WI38 (cell line): ENCODE results near the gene RBX1.
"Not testable (repeated sequence)": the region's sequence is repeated elsewhere in the genome, so short reads cannot be mapped to it uniquely, and the experiment has no call there.

ENCODE experiments used
- H3K4me3 ChIP-seq: 2 replicates; pipeline ENCODE4 v1.5.1; 2011; ENCODE audit warnings: low read depth, mild to moderate bottlenecking, control low read depth, low read length
- TF ChIP-seq, protein P1 (sequence below): IDR thresholded peaks from 2 replicates; pipeline ENCODE4 v1.5.1; 2012; ENCODE audit warnings: low read depth, mild to moderate bottlenecking, control low read depth, low read length

Gene RBX1

DNA sequence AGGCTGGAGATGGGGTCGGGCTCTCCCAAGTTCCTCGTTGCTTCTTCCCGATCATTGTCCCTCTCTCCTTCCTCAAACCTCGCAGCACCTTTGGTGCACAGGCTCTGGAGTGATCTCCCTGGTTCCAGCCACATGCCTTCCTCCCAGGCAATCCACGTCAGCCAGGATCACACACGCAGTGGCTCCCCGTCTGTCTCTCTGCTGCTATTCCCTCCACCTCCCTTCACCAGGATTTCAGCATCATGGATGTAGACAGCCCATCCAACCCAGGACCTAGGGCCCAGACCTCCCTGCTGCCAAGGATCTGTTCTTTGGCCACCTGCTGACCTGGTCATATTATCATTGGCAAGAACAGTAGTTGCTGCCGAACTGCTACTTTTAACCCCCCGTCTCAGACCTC, 40.1 kb downstream of the RBX1 start:
- TF ChIP-seq, protein P1, sequence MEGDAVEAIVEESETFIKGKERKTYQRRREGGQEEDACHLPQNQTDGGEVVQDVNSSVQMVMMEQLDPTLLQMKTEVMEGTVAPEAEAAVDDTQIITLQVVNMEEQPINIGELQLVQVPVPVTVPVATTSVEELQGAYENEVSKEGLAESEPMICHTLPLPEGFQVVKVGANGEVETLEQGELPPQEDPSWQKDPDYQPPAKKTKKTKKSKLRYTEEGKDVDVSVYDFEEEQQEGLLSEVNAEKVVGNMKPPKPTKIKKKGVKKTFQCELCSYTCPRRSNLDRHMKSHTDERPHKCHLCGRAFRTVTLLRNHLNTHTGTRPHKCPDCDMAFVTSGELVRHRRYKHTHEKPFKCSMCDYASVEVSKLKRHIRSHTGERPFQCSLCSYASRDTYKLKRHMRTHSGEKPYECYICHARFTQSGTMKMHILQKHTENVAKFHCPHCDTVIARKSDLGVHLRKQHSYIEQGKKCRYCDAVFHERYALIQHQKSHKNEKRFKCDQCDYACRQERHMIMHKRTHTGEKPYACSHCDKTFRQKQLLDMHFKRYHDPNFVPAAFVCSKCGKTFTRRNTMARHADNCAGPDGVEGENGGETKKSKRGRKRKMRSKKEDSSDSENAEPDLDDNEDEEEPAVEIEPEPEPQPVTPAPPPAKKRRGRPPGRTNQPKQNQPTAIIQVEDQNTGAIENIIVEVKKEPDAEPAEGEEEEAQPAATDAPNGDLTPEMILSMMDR, result no peak
- no peak overlapping the region for H3K4me3 ChIP-seq

DNA sequence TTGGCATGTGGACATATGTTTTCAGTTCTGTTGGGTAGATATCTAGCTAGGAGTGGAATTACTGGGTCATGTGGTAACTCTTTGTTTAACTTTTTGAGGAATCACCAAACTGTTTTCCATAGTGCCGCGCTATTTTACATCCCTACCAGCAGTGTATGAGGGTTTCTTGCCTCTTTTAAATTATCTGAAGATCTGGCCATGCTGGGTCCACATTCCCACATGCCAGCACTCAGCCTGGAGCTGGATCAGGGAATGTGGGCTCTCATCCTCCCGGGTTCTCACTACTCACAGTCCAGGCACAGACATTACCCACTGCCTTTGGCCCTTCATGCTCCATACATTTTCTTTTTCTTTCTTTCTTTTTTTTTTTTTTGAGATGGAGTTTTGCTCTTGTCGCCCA, 44.6 kb downstream of the RBX1 start:
- H3K4me3 ChIP-seq, result no peak overlapping the region
- TF ChIP-seq, protein P1, result no peak

DNA sequence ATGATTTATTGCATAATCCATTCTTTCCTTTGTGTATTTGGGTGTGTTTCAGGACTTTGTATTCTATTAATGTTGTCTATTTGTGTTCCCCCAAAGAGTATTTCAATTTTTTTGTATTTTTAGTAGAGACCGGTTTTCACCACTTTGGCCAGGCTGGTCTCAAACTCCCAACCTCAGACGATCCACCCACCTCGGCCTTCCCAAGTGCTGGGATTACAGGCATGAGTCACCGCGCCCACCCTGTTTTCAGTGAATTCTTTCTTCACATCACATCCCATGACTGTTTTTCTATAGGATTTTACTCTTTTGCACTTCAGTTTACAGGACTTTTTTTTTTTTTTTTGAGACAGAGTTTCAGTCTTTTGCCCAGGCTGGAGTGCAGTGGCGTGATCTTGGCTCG, 46.3 kb downstream of the RBX1 start:
- no peak overlapping the region for H3K4me3 ChIP-seq
- TF ChIP-seq, protein P1, result no peak

DNA sequence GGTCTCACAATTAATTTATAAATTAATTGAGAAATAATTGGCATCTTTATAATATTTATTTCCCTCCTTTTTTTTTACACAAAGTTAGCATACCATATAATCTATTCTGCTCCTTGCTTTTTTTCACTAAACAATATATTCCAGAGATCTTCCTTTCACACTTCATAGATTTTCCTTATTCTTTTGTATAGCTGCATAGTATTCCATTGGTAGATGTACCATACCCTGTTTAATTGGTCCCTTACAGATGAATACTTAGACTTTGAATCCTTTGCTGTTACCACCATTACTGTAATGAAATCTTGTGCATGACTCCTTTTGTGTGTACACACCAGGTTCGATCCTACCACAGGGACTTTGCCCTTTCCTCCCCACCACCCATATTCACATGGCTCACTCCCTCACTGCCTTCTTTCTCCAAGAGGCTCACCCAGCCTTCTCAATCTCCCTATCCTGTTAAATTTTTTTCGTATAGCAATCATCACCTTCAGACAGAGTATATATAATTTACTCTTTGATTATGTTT, 48.9 kb downstream of the RBX1 start:
- TF ChIP-seq, protein P1, result no peak
- H3K4me3 ChIP-seq, result no peak overlapping the region

DNA sequence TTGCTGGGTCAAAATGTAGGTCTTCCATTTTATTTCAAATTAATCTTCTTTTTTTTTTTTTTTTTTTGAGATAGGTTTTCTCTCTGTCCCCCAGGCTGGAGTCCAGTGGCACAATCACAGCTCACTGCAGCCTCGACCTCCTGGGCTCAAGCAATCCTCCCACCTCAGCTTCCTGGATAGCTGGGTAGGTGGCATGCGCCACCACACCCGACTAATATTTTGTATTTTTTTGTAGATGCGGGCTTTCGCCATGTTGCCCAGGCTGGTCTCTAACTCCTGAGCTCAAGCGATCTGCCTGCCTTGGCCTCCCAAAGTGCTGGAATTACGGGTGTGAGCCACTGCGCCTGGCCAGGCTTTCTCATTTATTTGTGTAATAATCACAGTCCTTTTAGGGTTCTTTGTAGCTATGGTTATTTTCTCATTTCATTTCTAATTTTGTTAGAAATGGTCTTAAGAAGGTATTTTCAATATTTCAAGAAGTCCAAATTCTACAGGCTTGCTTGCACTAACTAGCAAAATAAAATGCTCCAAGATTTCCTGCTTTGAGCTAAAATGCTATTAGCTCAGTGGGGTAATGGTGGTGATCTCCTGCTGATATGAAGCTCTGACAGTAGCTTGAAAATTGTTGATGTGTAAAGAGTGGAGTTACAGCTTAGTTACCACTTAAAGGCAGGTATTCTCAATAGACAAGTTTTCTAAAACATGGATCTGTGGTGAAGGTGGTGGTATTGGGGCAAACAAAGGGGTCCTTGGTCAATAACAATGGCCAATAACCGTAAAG, 50.0 kb downstream of the RBX1 start:
- TF ChIP-seq, protein P1, result no peak
- H3K4me3 ChIP-seq, result no peak overlapping the region

DNA sequence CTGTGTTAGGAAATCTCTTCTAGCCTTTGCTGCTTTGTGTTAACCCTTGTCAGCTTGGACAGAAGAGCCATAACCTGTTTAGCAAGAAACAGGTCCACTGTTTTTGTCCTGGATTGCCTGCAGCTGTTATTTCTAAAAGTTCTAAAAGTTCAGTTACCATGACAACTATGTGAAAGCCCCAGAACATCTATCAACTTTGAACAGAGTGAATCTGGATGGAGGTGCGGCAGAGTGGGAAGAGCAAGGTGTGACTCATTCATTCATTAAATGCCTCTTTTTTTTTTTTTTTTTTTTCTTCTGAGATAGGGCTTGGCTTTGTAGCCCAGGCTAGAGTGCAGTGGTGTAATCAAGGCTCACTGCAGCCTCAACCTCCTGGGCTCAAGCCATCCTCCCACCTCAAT, 50.5 kb downstream of the RBX1 start:
- TF ChIP-seq, protein P1, result no peak
- no peak overlapping the region for H3K4me3 ChIP-seq

DNA sequence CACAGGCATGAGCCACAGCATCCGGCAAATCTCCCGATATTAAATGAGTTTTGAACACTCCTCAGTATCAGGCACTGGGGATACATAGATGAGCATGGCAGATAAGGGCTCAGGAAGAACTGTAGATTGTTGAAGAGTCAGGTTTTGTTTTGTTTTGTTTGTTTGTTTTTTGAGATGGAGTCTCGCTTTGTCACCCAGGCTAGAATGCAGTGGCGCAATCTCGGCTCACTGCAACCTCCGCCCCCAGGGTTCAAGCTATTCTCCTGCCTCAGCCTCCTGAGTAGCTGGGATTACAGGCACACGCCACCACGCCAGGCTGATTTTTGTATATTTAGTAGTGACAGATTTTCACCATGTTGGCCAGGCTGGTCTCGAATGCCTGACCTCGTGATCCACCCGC, 51.2 kb downstream of the RBX1 start:
- H3K4me3 ChIP-seq, result not testable (repeated sequence)

DNA sequence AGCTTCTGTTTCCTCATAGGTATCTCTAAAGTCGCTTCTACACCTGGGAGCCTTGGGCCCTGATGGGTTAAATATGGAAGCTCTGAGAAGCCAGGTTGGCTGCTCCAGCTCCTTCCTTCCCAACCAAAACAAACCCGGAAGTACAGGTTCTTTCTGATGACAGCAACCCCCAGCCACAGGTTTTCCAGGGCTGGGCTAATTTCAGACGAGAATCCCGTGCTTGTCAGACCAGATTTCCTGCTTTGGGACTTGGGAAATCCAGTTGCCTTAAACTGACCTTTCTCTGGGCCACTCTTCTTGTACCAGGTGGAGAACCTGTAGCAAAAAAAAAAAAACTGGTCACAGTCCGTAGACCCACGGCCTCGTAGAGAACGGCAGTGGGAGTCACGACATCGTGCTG, 51.9 kb downstream of the RBX1 start:
- H3K4me3 ChIP-seq, result no peak overlapping the region
- TF ChIP-seq, protein P1, result no peak
